PC-9 (cell line): Measurements from ENCODE around the gene IL23R. TPM values are rescaled to one million over a fixed set of nuclear protein-coding genes. Genes with fewer than 3 reads are reported as not detected.

Experiments
- BruUV-seq: library from RNA; stranded (reverse); fragments of 400-500 nt; replicated peaks from 2 replicates; lab custom pipeline; 2021; lab: Mats Ljungman, UMichigan
- CTCF ChIA-PET: fragments of 300-600 bp; sonication (Branson Sonifier 250); formaldehyde crosslinking; loops from one replicate; lab custom pipeline; 2022; ENCODE audit warnings: antibody characterized with exemption; lab: Charles Lee
- POLR2A ChIA-PET: fragments of 300-600 bp; sonication (Branson Sonifier 250); formaldehyde crosslinking; loops from one replicate; lab custom pipeline; 2022; ENCODE audit warnings: antibody characterized with exemption; ENCODE audit not compliant: unreplicated experiment; lab: Charles Lee
- DNase-seq, 2 experiments: peaks; one replicate each; pipeline versions ENCODE4 v3.0.0 to v3.0.0-alpha.2; 2015 to 2022; ENCODE audit warnings: mixed read lengths in 1 of 2
- H2AFZ ChIP-seq: fragments of 200-600 bp; sonication (generic); 2 replicates; pipeline ENCODE4 v1.8.1; 2017; ENCODE audit warnings: antibody characterized with exemption
- H3F3A ChIP-seq: fragments of 200-600 bp; sonication (generic); 2 replicates; pipeline ENCODE4 v1.8.1; 2017; ENCODE audit warnings: antibody characterized with exemption, mild to moderate bottlenecking, low read depth; ENCODE audit not compliant: insufficient read depth
- H3K27ac ChIP-seq: fragments of 200-600 bp; sonication (generic); 2 replicates; pipeline ENCODE4 v1.6.1; 2016; ENCODE audit warnings: mixed run types
- H3K27me3 ChIP-seq: fragments of 200-600 bp; sonication (generic); 2 replicates; pipeline ENCODE4 v1.6.1; 2016; ENCODE audit warnings: low read depth, mixed run types; ENCODE audit not compliant: insufficient read depth
- H3K36me3 ChIP-seq: fragments of 200-600 bp; sonication (generic); 2 replicates; pipeline ENCODE4 v1.6.1; 2016; ENCODE audit warnings: low read depth, mixed run types
- H3K4me1 ChIP-seq: fragments of 200-600 bp; sonication (generic); replicated peaks from 2 replicates; pipeline ENCODE4 v1.6.1; 2016; ENCODE audit warnings: mixed run types; ENCODE audit not compliant: insufficient read depth
- H3K4me2 ChIP-seq: fragments of 200-600 bp; sonication (generic); 2 replicates; pipeline ENCODE4 v1.6.1; 2017; ENCODE audit warnings: mixed run types
- H3K4me3 ChIP-seq: fragments of 200-600 bp; sonication (generic); 2 replicates; pipeline ENCODE4 v1.6.1; 2016; ENCODE audit warnings: mixed run types
- H3K79me2 ChIP-seq: fragments of 200-600 bp; sonication (generic); 2 replicates; pipeline ENCODE4 v1.6.1; 2017; ENCODE audit warnings: low read depth, mixed run types
- H3K9me2 ChIP-seq: fragments of 200-600 bp; sonication (generic); 2 replicates; pipeline ENCODE4 v1.8.1; 2017; ENCODE audit warnings: mild to moderate bottlenecking; ENCODE audit not compliant: insufficient read depth
- H3K9me3 ChIP-seq: fragments of 200-600 bp; sonication (generic); 2 replicates; pipeline ENCODE4 v1.8.1; 2016; ENCODE audit warnings: low read depth; ENCODE audit not compliant: insufficient read depth
- H4K20me1 ChIP-seq: fragments of 200-600 bp; sonication (generic); 2 replicates; pipeline ENCODE4 v1.8.1; 2017; ENCODE audit not compliant: insufficient read depth
- CTCF ChIP-seq: fragments of 200-600 bp; sonication (generic); conservative IDR thresholded peaks from 2 replicates; pipeline ENCODE4 v1.6.1; 2017; ENCODE audit warnings: mixed run types, antibody characterized with exemption, mild to moderate bottlenecking, moderate library complexity
- EZH2 ChIP-seq: fragments of 200-600 bp; sonication (generic); IDR thresholded peaks from 2 replicates; pipeline ENCODE4 v1.8.0; 2017; ENCODE audit warnings: antibody characterized with exemption, low read depth
- intact Hi-C: fragments of 100-400 bp; cut with micrococcal nuclease; formaldehyde crosslinking; loops from one replicate; pipeline ENCODE4 v1.10.0; 2022; ENCODE audit not compliant: unreplicated experiment
- total RNA-seq: library from RNA; stranded (reverse); gene quantifications from 2 replicates; pipeline ENCODE4 v1.2.3, GENCODE V29; 2021

IL23R gene
- total RNA-seq, 1 experiment from 2014 or later = not detected

GRCh38 chr1:67236277-67236676 is 70.0 kb downstream of the IL23R start:
- DNase-seq = no peak
- H3K9me3 ChIP-seq = no peaks in the 10 kb centered on the region
- intact Hi-C loops = loop anchor here (10.0 kb wide), 1 partner anchor 529 kb away; no protein-coding TSS in a partner anchor
- H3F3A ChIP-seq = no peaks in the 10 kb centered on the region
- no peak overlapping the region for H3K27ac ChIP-seq
- H3K27me3 ChIP-seq = no peaks in the 10 kb centered on the region
- TF ChIP-seq CTCF = no peak
- no peak for TF ChIP-seq EZH2
- no peak overlapping the region for H2AFZ ChIP-seq
- ChIA-PET POLR2A (no interaction called here), CTCF (no interaction called here)
- no peak overlapping the region for H3K4me2 ChIP-seq
- no peaks in the 10 kb centered on the region for H3K9me2 ChIP-seq
- no peaks in the 10 kb centered on the region for H3K36me3 ChIP-seq
- H3K79me2 ChIP-seq = no peaks in the 10 kb centered on the region
- no peak overlapping the region for H3K4me3 ChIP-seq
- no peaks in the 10 kb centered on the region for H4K20me1 ChIP-seq
- BruUV-seq = no TSS peak
- H3K4me1 ChIP-seq = peaks cover 2% of the 10 kb centered on the region

GRCh38 chr1:67239738-67240137 is 73.5 kb downstream of the IL23R start:
- no peaks in the 10 kb centered on the region for H3K27me3 ChIP-seq
- intact Hi-C loops = loop anchor here (10.0 kb wide), 1 partner anchor 525 kb away; no protein-coding TSS in a partner anchor
- BruUV-seq = no TSS peak
- H3K9me3 ChIP-seq = no peaks in the 10 kb centered on the region
- H3K4me2 ChIP-seq = no peak overlapping the region
- H3K27ac ChIP-seq = no peak overlapping the region
- H4K20me1 ChIP-seq = no peaks in the 10 kb centered on the region
- TF ChIP-seq CTCF (no peak), EZH2 (no peak)
- DNase-seq = no peak
- H3K4me1 ChIP-seq = no peaks in the 10 kb centered on the region
- POLR2A ChIA-PET = no interaction called here
- no peaks in the 10 kb centered on the region for H3F3A ChIP-seq
- H3K79me2 ChIP-seq = no peaks in the 10 kb centered on the region
- CTCF ChIA-PET = no interaction called here
- H2AFZ ChIP-seq = no peak overlapping the region
- no peak overlapping the region for H3K4me3 ChIP-seq
- H3K9me2 ChIP-seq = no peaks in the 10 kb centered on the region
- H3K36me3 ChIP-seq = no peaks in the 10 kb centered on the region

GRCh38 chr1:67241200-67241746 is 75.0 kb downstream of the IL23R start:
- Histone ChIP-seq H4K20me1 (no peaks in the 10 kb centered on the region), H3K79me2 (no peaks in the 10 kb centered on the region), H3K9me2 (no peaks in the 10 kb centered on the region), H3K27me3 (no peaks in the 10 kb centered on the region), H3K4me1 (no peaks in the 10 kb centered on the region), H3K27ac (no peak overlapping the region), H3F3A (no peaks in the 10 kb centered on the region), H3K9me3 (no peaks in the 10 kb centered on the region), H2AFZ (no peak overlapping the region), H3K36me3 (no peaks in the 10 kb centered on the region), H3K4me2 (no peak overlapping the region), H3K4me3 (no peak overlapping the region)
- TF ChIP-seq CTCF (no peak), EZH2 (no peak)
- POLR2A ChIA-PET = no interaction called here
- no peak for DNase-seq
- CTCF ChIA-PET = no interaction called here
- no TSS peak for BruUV-seq
- intact Hi-C loops = no loop called here
